K562 (cell line): Measurements from ENCODE around the gene RGS19. TPM values are rescaled to one million over a fixed set of nuclear protein-coding genes. Genes with fewer than 3 reads are reported as not detected.

Experiments
- ATAC-seq: fragments of 200-7000 bp; cut with Tn5 transposase; 3 replicates; pipeline ENCODE4 v1.9.1; 2020; ENCODE audit warnings: moderate library complexity
- BruUV-seq: library from RNA; stranded (reverse); fragments of 400-500 nt; replicated peaks from 2 replicates; lab custom pipeline; 2021; lab: Mats Ljungman, UMichigan
- CTCF ChIA-PET: fragments of 300-600 bp; formaldehyde crosslinking; extraction: SDS; loops from one replicate; lab custom pipeline; 2021; ENCODE audit warnings: low intra/inter-chr PET ratio; lab: Yijun Ruan, JAX
- POLR2A ChIA-PET: fragments of 300-600, 350-650 bp; sonication (Branson Sonifier 250); formaldehyde crosslinking; extraction: SDS; loops from one replicate; lab custom pipeline; 2021; ENCODE audit warnings: antibody characterized with exemption, inconsistent platforms; lab: Yijun Ruan, JAX
- DNase-seq, 4 experiments: peaks; one replicate each; pipeline versions ENCODE4 v3.0.0 to v3.0.0-alpha.2; 2011 to 2018; ENCODE audit warnings: low spot score in 3 of 4, mixed read lengths in 3 of 4; ENCODE audit errors: extremely low read depth in 1 of 4
- FAIRE-seq: peaks from 2 replicates; lab custom pipeline; 2011; peaks lifted over from hg19 to GRCh38; lab: Jason Lieb, UNC
- H2AFZ ChIP-seq: 2 replicates; pipeline ENCODE4 v1.6.0; 2011; ENCODE audit warnings: low read depth, low read length, control low read depth, inconsistent platforms
- H3K27ac ChIP-seq: fragments of 200-600 bp; 3 replicates; pipeline ENCODE4 v1.8.0; 2011; ENCODE audit warnings: low read depth, mild to moderate bottlenecking, control low read depth, inconsistent platforms, low read length, moderate library complexity, mixed read lengths; ENCODE audit errors: extremely low read depth
- H3K27me3 ChIP-seq, 2 experiments: fragments of 300-600 bp in 1 of 2; 2 replicates in 1 of 2; 3 replicates in 1 of 2; pipeline versions ENCODE4 v1.6.0 to v1.8.0; 2011; ENCODE audit warnings: inconsistent platforms in 2 of 2, low read length in 2 of 2, mild to moderate bottlenecking in 1 of 2, mixed read lengths in 1 of 2, moderate library complexity in 1 of 2; ENCODE audit not compliant: control insufficient read depth in 2 of 2, insufficient read depth in 2 of 2
- H3K36me3 ChIP-seq: fragments of 300-600 bp; 3 replicates; pipeline ENCODE4 v1.8.0; 2011; ENCODE audit warnings: mild to moderate bottlenecking, low read length, inconsistent platforms; ENCODE audit not compliant: control insufficient read depth, insufficient read depth
- H3K4me1 ChIP-seq, 2 experiments: fragments of 200-600 bp in 1 of 2; replicated peaks in 1 of 2; 2 replicates in 1 of 2; 3 replicates in 1 of 2; pipeline versions ENCODE4 v1.5.1 to v1.8.0; 2011; ENCODE audit warnings: inconsistent platforms in 2 of 2, low read length in 2 of 2, mild to moderate bottlenecking in 1 of 2, mixed read lengths in 1 of 2, moderate library complexity in 1 of 2; ENCODE audit not compliant: control insufficient read depth in 2 of 2, insufficient read depth in 2 of 2
- H3K4me2 ChIP-seq: 2 replicates; pipeline ENCODE4 v1.6.1; 2011; ENCODE audit warnings: low read length, control low read depth, inconsistent platforms, mixed read lengths; ENCODE audit not compliant: insufficient read depth
- H3K4me3 ChIP-seq: fragments of 200-600 bp; sonication (generic), shearing (Covaris generic); 2 replicates; pipeline ENCODE4 v1.5.1; 2016; ENCODE audit warnings: control low read depth, inconsistent platforms
- H3K79me2 ChIP-seq: fragments of 200-600 bp; 3 replicates; pipeline ENCODE4 v1.8.0; 2011; ENCODE audit warnings: low read length, inconsistent platforms; ENCODE audit not compliant: control insufficient read depth, insufficient read depth
- H3K9ac ChIP-seq, 2 experiments: 2 replicates each; pipeline versions ENCODE4 v1.6.0 to v1.6.1; 2011; ENCODE audit warnings: low read depth in 2 of 2, low read length in 2 of 2, control low read depth in 1 of 2, inconsistent platforms in 1 of 2, mild to moderate bottlenecking in 1 of 2, mixed read lengths in 1 of 2; ENCODE audit not compliant: insufficient read depth in 1 of 2
- H3K9me1 ChIP-seq: one replicate; pipeline ENCODE4 v1.6.0; 2011; ENCODE audit warnings: inconsistent platforms, mild to moderate bottlenecking, low read length, moderate library complexity; ENCODE audit not compliant: control insufficient read depth, insufficient read depth
- H3K9me3 ChIP-seq: replicated peaks from 2 replicates; pipeline ENCODE4 v1.5.1; 2011; ENCODE audit warnings: low read depth, low read length, inconsistent platforms; ENCODE audit not compliant: control insufficient read depth, insufficient read depth
- H4K20me1 ChIP-seq: replicated peaks from 2 replicates; pipeline ENCODE4 v1.6.1; 2011; ENCODE audit warnings: low read length, inconsistent platforms, mixed read lengths; ENCODE audit not compliant: control insufficient read depth, insufficient read depth
- ARID4B ChIP-seq: sonication (generic); formaldehyde crosslinking; IDR thresholded peaks from 2 replicates; pipeline ENCODE4 v1.8.0; 2022; ENCODE audit warnings: mild to moderate bottlenecking, missing genetic modification reagents
- EP400 ChIP-seq: fragments of 450-650 bp; IDR thresholded peaks from 2 replicates; pipeline ENCODE4 v1.6.1; 2017; ENCODE audit warnings: antibody characterized with exemption, mild to moderate bottlenecking, moderate library complexity
- GTF2B ChIP-seq: IDR thresholded peaks from 2 replicates; pipeline ENCODE4 v1.6.1; 2011; ENCODE audit not compliant: insufficient read length; ENCODE audit errors: extremely low read depth
- HNRNPL ChIP-seq: fragments of 200-400 bp; formaldehyde crosslinking; IDR thresholded peaks from 2 replicates; pipeline ENCODE4 v1.6.1; 2017; ENCODE audit warnings: low read depth, mild to moderate bottlenecking, low read length
- NFIC ChIP-seq: fragments of 450-650 bp; IDR thresholded peaks from 2 replicates; pipeline ENCODE4 v1.6.1; 2017; ENCODE audit warnings: mild to moderate bottlenecking, inconsistent platforms
- OTX1 ChIP-seq: fragments of 450-650 bp; formaldehyde crosslinking; IDR thresholded peaks from 2 replicates; pipeline ENCODE4 v1.4.0; 2022; ENCODE audit warnings: mild to moderate bottlenecking
- RAD51 ChIP-seq: fragments of 450-650 bp; IDR thresholded peaks from 2 replicates; pipeline ENCODE4 v1.7.1; 2016; ENCODE audit warnings: low read depth, mild to moderate bottlenecking, borderline replicate concordance
- RBFOX2 ChIP-seq: fragments of 200-400 bp; formaldehyde crosslinking; IDR thresholded peaks from 2 replicates; pipeline ENCODE4 v1.6.1; 2017; ENCODE audit warnings: low read depth, mild to moderate bottlenecking, low read length, moderate library complexity
- SOX6 ChIP-seq: fragments of 450-650 bp; IDR thresholded peaks from 2 replicates; pipeline ENCODE4 v1.6.1; 2014; ENCODE audit warnings: mild to moderate bottlenecking
- U2AF1 ChIP-seq: fragments of 200-400 bp; formaldehyde crosslinking; optimal IDR thresholded peaks from 2 replicates; pipeline ENCODE3; 2017; ENCODE audit warnings: mild to moderate bottlenecking, low read depth, low read length, moderate library complexity
- UBTF ChIP-seq, 2 experiments: IDR thresholded peaks; 2 replicates each; pipeline ENCODE4 v1.6.1; 2012; ENCODE audit warnings: improper control_type of control experiment in 2 of 2, low read depth in 2 of 2, low read length in 2 of 2, borderline replicate concordance in 1 of 2
- ZNF224 ChIP-seq: sonication (generic); formaldehyde crosslinking; IDR thresholded peaks from 2 replicates; pipeline ENCODE4 v1.8.0; 2022; ENCODE audit warnings: mild to moderate bottlenecking, missing genetic modification reagents
- WGBS: fragments of 100-300 bp; shearing (Covaris generic); methylation state at CpG from one replicate; pipeline ENCODE4 v1.1.6; 2016; ENCODE audit warnings: low coverage, mixed read lengths; ENCODE audit not compliant: insufficient coverage; ENCODE audit errors: missing lambda C conversion rate; 5-methylcytosine and 5-hydroxymethylcytosine counted together
- in situ Hi-C: fragments of 300-500 bp; cut with MboI; formaldehyde crosslinking; loops from 4 replicates; pipeline ENCODE4 v1.15.0; 2018; ENCODE audit warnings: inconsistent platforms, mixed read lengths
- intact Hi-C: fragments of 100-400 bp; cut with micrococcal nuclease; formaldehyde crosslinking; loops from 2 replicates; pipeline ENCODE4 v1.14.2; 2022
- polyA plus RNA-seq, 8 experiments: library from polyadenylated mRNA; depleted of rRNA in 4 of 8; stranded (reverse) in 5 of 8; unstranded in 3 of 8; fragments of >200 nt; fragmentation: Nextera tagmentation in 2 of 8; fragmentation: Illumina TruSeq in 1 of 8; extraction: Ambion mirVana in 2 of 8; extraction: Trizol in 1 of 8; gene quantifications; 2 replicates each; pipeline versions ENCODE4 v1.2.1 to v1.2.3, GENCODE V29; 2011 to 2014; ENCODE audit warnings: inconsistent platforms in 1 of 8, missing spikeins in 1 of 8
- total RNA-seq, 7 experiments: library from RNA; depleted of rRNA in 6 of 7; stranded (reverse); fragments of >200 nt in 6 of 7; fragmentation: Illumina TruSeq in 2 of 7; extraction: Trizol in 2 of 7; gene quantifications; 2 replicates each; pipeline versions ENCODE4 v1.2.1 to v1.2.3, GENCODE V29; 2011 to 2021; ENCODE audit warnings: low replicate concordance in 1 of 7

The RGS19 gene
- total and polyA plus RNA-seq, 9 of the 15 experiments (the other 6 are each of a cell fraction or from before 2014, with no cell fraction given): 0.41 to 23.7 (median 14.6) TPM

GRCh38 chr20:64048402-64049044 lies 30.8 kb downstream of the RGS19 start (continued):
- TF ChIP-seq UBTF (IDR thresholded peaks at IDR 0.05; ENCODE audit: borderline replicate concordance in 1 of 2, low read depth in 2 of 2, low read length in 2 of 2) (peak; percentile 41 to 52; a peak in 2 of 4 replicates), U2AF1 (no peak), NFIC (no peak), EP400 (no peak), RAD51 (no peak)

- H3K79me2 ChIP-seq: peaks cover 12% of the 10 kb centered on the region
- H3K9ac ChIP-seq: peak overlapping the region in 1 of 2 experiments; percentile 62; a peak in 2 of 4 replicates
- DNase-seq: no peak
- no peaks in the 10 kb centered on the region for H3K27me3 ChIP-seq
- intact Hi-C loops: no loop called here
- no peaks in the 10 kb centered on the region for H3K9me3 ChIP-seq
- no peak overlapping the region for H2AFZ ChIP-seq
- no peaks in the 10 kb centered on the region for H4K20me1 ChIP-seq
- POLR2A ChIA-PET: interaction anchor here (1.1 kb wide), 2 partner anchors 9 to 12 kb away, joined by 3 read pairs; partner anchors contain the start of gene C20orf204
- H3K4me2 ChIP-seq: no peak overlapping the region
- ATAC-seq: no peak
- in situ Hi-C loops: no loop called here
- peaks cover 12% of the 10 kb centered on the region; the same call in 1 of the 3 replicates for H3K36me3 ChIP-seq
- BruUV-seq: no TSS peak
- no peak for FAIRE-seq
- WGBS: 95% methylated on average over 22 of the region's 49 CpGs
- no peak overlapping the region for H3K27ac ChIP-seq
- H3K4me3 ChIP-seq: no peak overlapping the region
- peaks cover 4% of the 10 kb centered on the region for H3K9me1 ChIP-seq
- H3K4me1 ChIP-seq: peaks cover 35 to 79% of the 10 kb centered on the region in 2 experiments
- CTCF ChIA-PET: no interaction called here
- TF ChIP-seq RBFOX2: peak; percentile 65
- TF ChIP-seq HNRNPL: peak; percentile 47; the same call in 1 of the 2 replicates
- TF ChIP-seq OTX1 (CRISPR knock-in tag): no peak
- no peak for TF ChIP-seq SOX6
- no peak for TF ChIP-seq ARID4B (CRISPR knock-in tag)
- TF ChIP-seq ZNF224 (CRISPR knock-in tag): no peak
- no peak for TF ChIP-seq GTF2B
These were observed 31.3 kb downstream of the RGS19 start for GRCh38 chr20:64047968-64048401.
